Measurements from ENCODE around the gene GRIA2.

DNA sequence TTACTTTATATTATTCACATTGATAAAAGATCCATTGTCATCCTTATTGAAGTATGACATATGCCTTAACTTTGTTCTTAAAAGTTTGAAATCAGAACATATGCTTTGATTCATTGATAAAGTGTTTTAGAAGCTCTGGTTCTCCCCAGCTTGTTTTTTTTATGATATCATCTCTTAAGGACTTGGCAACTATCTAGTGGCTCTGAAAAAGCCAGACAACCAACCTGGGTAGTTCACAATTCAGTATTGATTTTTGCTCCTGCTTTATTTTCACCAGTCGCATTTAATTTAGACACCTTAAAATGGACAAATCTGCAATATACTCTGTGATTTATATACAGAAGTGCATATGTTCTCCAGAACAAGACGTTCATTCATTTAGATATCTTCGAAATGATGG, 70.1 kb downstream of the GRIA2 start:
- TF ChIP-seq, protein P1, sequence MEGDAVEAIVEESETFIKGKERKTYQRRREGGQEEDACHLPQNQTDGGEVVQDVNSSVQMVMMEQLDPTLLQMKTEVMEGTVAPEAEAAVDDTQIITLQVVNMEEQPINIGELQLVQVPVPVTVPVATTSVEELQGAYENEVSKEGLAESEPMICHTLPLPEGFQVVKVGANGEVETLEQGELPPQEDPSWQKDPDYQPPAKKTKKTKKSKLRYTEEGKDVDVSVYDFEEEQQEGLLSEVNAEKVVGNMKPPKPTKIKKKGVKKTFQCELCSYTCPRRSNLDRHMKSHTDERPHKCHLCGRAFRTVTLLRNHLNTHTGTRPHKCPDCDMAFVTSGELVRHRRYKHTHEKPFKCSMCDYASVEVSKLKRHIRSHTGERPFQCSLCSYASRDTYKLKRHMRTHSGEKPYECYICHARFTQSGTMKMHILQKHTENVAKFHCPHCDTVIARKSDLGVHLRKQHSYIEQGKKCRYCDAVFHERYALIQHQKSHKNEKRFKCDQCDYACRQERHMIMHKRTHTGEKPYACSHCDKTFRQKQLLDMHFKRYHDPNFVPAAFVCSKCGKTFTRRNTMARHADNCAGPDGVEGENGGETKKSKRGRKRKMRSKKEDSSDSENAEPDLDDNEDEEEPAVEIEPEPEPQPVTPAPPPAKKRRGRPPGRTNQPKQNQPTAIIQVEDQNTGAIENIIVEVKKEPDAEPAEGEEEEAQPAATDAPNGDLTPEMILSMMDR (IDR thresholded peaks at IDR 0.05), result no peak
- TF ChIP-seq POLR2A (IDR thresholded peaks at IDR 0.05), result no peak

Data from thyroid gland (tissue), 4 donors.